HG02870 (cell line): ENCODE data around the gene FEM1B.
"Not testable (repeated sequence)": the region's sequence is repeated elsewhere in the genome, so short reads cannot be mapped to it uniquely, and the experiment has no call there.

ENCODE experiments used
- ATAC-seq: cut with Tn5 transposase; IDR thresholded peaks from one replicate; pipeline ENCODE4 v1.9.1; 2021; ENCODE audit warnings: mild to moderate bottlenecking, moderate library complexity; ENCODE audit not compliant: unreplicated experiment

The FEM1B gene

GRCh38 chr15:68277603-68278344 is at the start of gene FEM1B:
Gene FEM1B (plus strand): TSS chr15:68277745. CDS start chr15:68278418, 673 bp downstream.
- ATAC-seq = peak; percentile 62

- no peak for ATAC-seq
These were observed 49.2 kb upstream of the FEM1B start for GRCh38 chr15:68228143-68228970.

- ATAC-seq = no peak
These were observed 48.6 kb upstream of the FEM1B start for GRCh38 chr15:68228971-68229385.

GRCh38 chr15:68229386-68230156 is 48.0 kb upstream of the FEM1B start, which contains the start of gene CLN6:
Gene CLN6 (minus strand): TSS chr15:68229728. CDS start chr15:68229584, 144 bp downstream.
- peak; percentile 62 for ATAC-seq

- ATAC-seq = no peak
These were observed 47.1 kb upstream of the FEM1B start for GRCh38 chr15:68230157-68231100.

GRCh38 chr15:68231102-68231818 is 46.3 kb upstream of the FEM1B start:
- no peak for ATAC-seq

- no peak for ATAC-seq
These were observed 45.1 kb upstream of the FEM1B start for GRCh38 chr15:68232449-68232848.

GRCh38 chr15:68232937-68233336 is 44.6 kb upstream of the FEM1B start:
- ATAC-seq = no peak

- no peak for ATAC-seq
These were observed 43.5 kb upstream of the FEM1B start for GRCh38 chr15:68234060-68234459.

- ATAC-seq = not testable (repeated sequence)
These were observed 43.0 kb upstream of the FEM1B start for GRCh38 chr15:68234520-68234919.

GRCh38 chr15:68235022-68235421 is 42.5 kb upstream of the FEM1B start:
- no peak for ATAC-seq

GRCh38 chr15:68239025-68239424 is 38.5 kb upstream of the FEM1B start:
- ATAC-seq = no peak

- no peak for ATAC-seq
These were observed 36.2 kb upstream of the FEM1B start for GRCh38 chr15:68241088-68241935.

- no peak for ATAC-seq
These were observed 33.3 kb upstream of the FEM1B start for GRCh38 chr15:68244235-68244634.

- no peak for ATAC-seq
These were observed 28.4 kb upstream of the FEM1B start for GRCh38 chr15:68249058-68249713.

- no peak for ATAC-seq
These were observed 24.5 kb upstream of the FEM1B start for GRCh38 chr15:68252925-68253534.

GRCh38 chr15:68256675-68257450 is 20.7 kb upstream of the FEM1B start:
- ATAC-seq = no peak
